ENCODE measurements around the gene TLE4.
"Not testable (repeated sequence)": the region's sequence is repeated elsewhere in the genome, so short reads cannot be mapped to it uniquely, and the experiment has no call there.

Gene TLE4

DNA sequence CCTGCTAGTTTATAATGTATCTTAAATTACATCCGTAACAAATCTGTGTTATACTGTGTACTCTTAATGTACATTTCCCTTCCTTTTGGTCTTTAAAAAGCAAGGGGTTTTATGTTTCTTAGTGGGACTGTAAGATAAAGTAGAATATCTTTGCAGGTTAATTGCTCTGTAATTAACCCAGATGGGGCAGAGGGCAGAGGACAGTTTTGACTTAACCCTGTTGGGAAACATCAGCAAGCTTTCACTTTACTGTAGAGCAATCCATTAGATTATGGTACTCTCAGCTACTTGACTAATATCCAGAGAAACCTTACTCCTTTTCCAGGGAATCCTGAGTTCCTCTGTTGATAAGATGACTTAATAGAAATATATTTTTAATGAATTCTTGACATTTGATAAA is 74.3 kb downstream of the TLE4 start:
- no peak overlapping the region for H3K4me3 ChIP-seq (ENCODE audit: low read depth, low read length)
- no peak for DNase-seq (ENCODE audit: low read depth, low spot score)
- in situ Hi-C loops (cut with HindIII; ENCODE audit: low sequenced_read_pairs): no loop called here
- TF ChIP-seq, protein P1, sequence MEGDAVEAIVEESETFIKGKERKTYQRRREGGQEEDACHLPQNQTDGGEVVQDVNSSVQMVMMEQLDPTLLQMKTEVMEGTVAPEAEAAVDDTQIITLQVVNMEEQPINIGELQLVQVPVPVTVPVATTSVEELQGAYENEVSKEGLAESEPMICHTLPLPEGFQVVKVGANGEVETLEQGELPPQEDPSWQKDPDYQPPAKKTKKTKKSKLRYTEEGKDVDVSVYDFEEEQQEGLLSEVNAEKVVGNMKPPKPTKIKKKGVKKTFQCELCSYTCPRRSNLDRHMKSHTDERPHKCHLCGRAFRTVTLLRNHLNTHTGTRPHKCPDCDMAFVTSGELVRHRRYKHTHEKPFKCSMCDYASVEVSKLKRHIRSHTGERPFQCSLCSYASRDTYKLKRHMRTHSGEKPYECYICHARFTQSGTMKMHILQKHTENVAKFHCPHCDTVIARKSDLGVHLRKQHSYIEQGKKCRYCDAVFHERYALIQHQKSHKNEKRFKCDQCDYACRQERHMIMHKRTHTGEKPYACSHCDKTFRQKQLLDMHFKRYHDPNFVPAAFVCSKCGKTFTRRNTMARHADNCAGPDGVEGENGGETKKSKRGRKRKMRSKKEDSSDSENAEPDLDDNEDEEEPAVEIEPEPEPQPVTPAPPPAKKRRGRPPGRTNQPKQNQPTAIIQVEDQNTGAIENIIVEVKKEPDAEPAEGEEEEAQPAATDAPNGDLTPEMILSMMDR (IDR thresholded peaks at IDR 0.05; ENCODE audit: low read depth, low read length): no peak

DNA sequence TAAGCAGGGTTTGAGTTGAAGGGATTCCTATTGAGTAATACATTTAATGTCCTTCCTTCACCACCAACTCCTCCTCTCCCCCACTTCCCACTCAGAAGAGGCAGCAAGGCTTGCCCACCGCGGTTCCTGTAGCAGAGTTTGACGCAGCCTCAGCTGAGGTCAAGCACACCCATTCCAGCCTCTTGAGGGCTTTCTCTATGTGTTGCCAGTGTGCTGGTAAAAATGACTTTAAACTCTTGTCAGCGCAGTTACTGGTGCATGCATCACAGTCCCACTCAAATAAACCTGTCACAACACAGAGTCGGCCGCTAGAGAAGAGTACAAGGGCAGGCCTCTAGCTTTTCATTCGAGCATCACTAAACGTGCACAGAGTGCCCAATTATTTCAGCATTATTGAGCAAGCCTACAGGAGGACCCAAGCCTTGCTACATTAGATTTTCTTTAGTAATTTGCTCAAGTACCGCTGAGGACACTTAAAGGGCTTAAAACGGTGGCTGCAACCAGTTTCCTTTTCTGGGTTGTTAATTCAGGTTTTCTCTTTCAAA is 79.6 kb downstream of the TLE4 start:
- in situ Hi-C loops (cut with HindIII; ENCODE audit: low sequenced_read_pairs): no loop called here
- TF ChIP-seq, protein P1 (IDR thresholded peaks at IDR 0.05; ENCODE audit: low read depth, low read length): no peak
- no peak overlapping the region for H3K4me3 ChIP-seq (ENCODE audit: low read depth, low read length)
- DNase-seq (ENCODE audit: low read depth, low spot score): peak; percentile 63

DNA sequence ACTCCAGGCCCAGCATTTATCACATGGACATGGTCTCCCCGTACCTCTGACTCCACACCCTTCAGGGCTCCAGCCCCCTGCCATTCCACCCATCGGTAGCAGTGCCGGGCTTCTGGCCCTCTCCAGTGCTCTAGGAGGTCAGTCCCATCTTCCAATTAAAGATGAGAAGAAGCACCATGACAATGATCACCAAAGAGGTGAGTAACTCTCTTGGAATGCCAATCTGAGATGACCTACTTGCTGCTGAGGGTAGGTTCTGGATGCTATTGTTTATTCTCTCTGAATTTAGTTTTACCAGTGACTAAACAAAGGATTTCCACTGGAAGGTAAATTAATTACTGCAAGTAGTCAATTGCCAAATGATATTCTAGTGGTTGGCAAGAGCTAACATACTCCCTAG is 80.8 kb downstream of the TLE4 start:
- no peak overlapping the region for H3K4me3 ChIP-seq (ENCODE audit: low read depth, low read length)
- in situ Hi-C loops (cut with HindIII; ENCODE audit: low sequenced_read_pairs): no loop called here
- no peak for DNase-seq (ENCODE audit: low read depth, low spot score)
- TF ChIP-seq, protein P1 (IDR thresholded peaks at IDR 0.05; ENCODE audit: low read depth, low read length): no peak

DNA sequence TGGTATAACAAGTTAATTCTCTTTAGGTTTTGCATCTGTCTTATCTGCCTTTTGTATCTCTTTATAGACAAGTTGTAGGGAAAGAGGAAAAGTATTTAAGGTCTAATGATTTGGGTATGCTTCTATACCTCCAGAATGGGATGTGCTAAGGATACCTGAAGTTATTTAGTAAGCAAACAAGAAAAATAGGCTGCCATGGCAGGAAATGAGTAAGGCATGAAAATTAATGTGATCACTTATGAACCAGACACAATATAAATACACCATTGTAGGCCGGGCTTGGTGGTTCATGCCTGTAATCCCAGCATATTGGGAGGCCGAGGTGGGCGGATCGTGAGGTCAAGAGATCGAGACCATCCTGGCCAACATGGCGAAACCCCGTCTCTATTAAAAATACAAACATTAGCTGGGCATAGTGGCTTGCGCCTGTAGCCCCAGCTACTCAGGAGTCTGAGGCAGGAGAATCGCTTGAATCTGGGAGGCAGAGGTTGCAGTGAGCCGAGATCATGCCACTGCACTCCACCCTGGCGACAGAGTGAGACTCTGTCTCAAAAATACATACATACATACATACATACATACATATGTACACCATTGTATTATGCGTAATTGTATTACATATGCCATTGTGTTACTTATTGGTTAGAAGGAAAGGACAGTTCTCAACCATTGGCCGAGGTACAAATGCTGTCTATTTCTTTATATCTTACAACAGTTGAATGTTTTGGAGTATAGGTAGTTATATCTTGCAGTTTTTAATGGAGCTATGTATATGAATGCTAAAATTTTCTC is 83.0 kb downstream of the TLE4 start:
- in situ Hi-C loops (cut with HindIII; ENCODE audit: low sequenced_read_pairs); DNase-seq (ENCODE audit: low read depth, low spot score); H3K4me3 ChIP-seq (ENCODE audit: low read depth, low read length): not testable (repeated sequence)

DNA sequence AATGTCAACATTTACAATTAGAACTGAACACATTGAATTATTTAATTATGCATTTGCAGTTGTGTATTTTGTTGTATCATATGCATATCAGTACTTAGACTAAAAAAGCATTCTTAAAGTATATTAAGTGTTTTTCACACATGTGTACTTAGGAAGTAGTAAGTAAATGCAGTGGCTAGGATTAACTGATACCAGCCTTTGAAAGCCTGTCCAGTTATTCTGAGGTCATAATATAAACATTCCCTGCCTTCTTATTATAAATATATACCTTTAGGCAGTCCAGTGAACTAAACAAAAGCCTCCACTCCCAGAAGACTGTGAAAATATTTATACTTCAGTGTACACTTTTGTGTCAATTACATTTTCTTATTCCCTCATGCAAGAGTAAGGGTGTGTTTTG is 83.8 kb downstream of the TLE4 start:
- in situ Hi-C loops (cut with HindIII; ENCODE audit: low sequenced_read_pairs): no loop called here
- H3K4me3 ChIP-seq (ENCODE audit: low read depth, low read length): no peak overlapping the region
- no peak for DNase-seq (ENCODE audit: low read depth, low spot score)
- TF ChIP-seq, protein P1 (IDR thresholded peaks at IDR 0.05; ENCODE audit: low read depth, low read length): no peak

DNA sequence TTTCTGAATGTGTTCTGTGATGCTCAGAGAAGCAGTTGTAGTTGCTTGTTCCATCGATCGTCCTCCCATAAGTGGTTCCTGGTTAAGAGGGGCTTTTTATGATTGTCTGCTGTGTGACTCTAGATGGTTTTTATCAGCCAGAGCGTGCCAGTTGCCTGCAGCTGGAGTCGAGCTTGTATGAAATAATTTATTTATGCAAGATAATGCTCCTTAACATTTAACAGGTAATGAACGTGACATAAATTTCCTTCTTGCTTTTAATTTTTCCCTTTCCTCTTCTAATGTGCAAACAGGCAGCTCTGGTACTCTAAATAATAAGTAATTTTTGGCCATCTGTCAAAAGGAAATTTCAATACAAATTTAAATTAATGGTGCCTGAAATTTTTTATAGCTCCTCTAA is 84.4 kb downstream of the TLE4 start:
- in situ Hi-C loops (cut with HindIII; ENCODE audit: low sequenced_read_pairs): no loop called here
- no peak overlapping the region for H3K4me3 ChIP-seq (ENCODE audit: low read depth, low read length)
- DNase-seq (ENCODE audit: low read depth, low spot score): no peak
- TF ChIP-seq, protein P1 (IDR thresholded peaks at IDR 0.05; ENCODE audit: low read depth, low read length): no peak

DNA sequence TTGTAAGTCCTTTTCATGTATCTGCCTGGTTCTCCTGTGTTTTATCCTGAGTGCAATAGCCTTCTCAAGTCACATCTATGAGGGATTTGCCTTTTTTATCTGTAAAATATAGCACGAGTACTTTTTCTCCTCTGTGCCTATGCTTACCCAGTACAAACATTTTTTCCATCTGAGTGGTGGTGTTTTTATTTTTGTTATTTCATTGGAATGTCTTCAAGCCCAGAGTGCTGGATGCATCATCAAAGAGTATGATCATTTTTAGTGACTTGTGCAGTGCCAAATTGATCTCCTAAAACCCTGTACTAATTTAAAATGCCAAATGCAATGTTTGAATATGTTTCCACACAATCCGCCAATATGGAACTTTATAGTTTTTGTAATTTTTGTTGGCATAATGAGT is 86.1 kb downstream of the TLE4 start:
- DNase-seq (ENCODE audit: low read depth, low spot score): no peak
- H3K4me3 ChIP-seq (ENCODE audit: low read depth, low read length): no peak overlapping the region
- in situ Hi-C loops (cut with HindIII; ENCODE audit: low sequenced_read_pairs): no loop called here
- TF ChIP-seq, protein P1 (IDR thresholded peaks at IDR 0.05; ENCODE audit: low read depth, low read length): no peak
